Endothelial cell of umbilical vein (primary cell): Measurements from ENCODE around the gene COL5A1. TPM values are rescaled to one million over a fixed set of nuclear protein-coding genes. Genes with fewer than 3 reads are reported as not detected.

ENCODE experiments used
- BruUV-seq: library from RNA; stranded (reverse); fragments of 400-500 nt; replicated peaks from 2 replicates; lab custom pipeline; 2021; lab: Mats Ljungman, UMichigan
- CTCF ChIA-PET: fragments of 300-600, 350-600 bp; sonication (Branson Sonifier 250); formaldehyde crosslinking; loops from one replicate; lab custom pipeline; 2021; ENCODE audit warnings: antibody characterized with exemption, inconsistent platforms; lab: Charles Lee
- POLR2A ChIA-PET: fragments of 300-600, 350-600 bp; sonication (Branson Sonifier 250); formaldehyde crosslinking; loops from one replicate; lab custom pipeline; 2021; ENCODE audit warnings: antibody characterized with exemption, inconsistent platforms; lab: Charles Lee
- DNase-seq: peaks from one replicate; pipeline ENCODE4 v3.0.0-alpha.2; 2011; ENCODE audit warnings: low read depth, low spot score
- FAIRE-seq: peaks from 2 replicates; lab custom pipeline; 2011; peaks lifted over from hg19 to GRCh38; lab: Jason Lieb, UNC
- H2AFZ ChIP-seq: 2 replicates; pipeline ENCODE4 v1.6.0; 2012; ENCODE audit warnings: low read depth, low read length, control low read depth, inconsistent platforms
- H3K27ac ChIP-seq: 2 replicates; pipeline ENCODE4 v1.5.1; 2011; ENCODE audit warnings: low read depth, mild to moderate bottlenecking, control low read depth, low read length, moderate library complexity; ENCODE audit not compliant: insufficient read depth
- H3K27me3 ChIP-seq, 2 experiments: 2 replicates each; pipeline versions ENCODE4 v1.6.0 to v1.6.1; 2011; ENCODE audit warnings: low read length in 2 of 2, mixed read lengths in 1 of 2; ENCODE audit not compliant: control insufficient read depth in 2 of 2, insufficient read depth in 2 of 2
- H3K36me3 ChIP-seq, 2 experiments: 2 replicates in 1 of 2; 3 replicates in 1 of 2; pipeline ENCODE4 v1.5.1; 2011; ENCODE audit warnings: low read length in 2 of 2, mild to moderate bottlenecking in 1 of 2, moderate library complexity in 1 of 2; ENCODE audit not compliant: control insufficient read depth in 2 of 2, insufficient read depth in 2 of 2; ENCODE audit errors: extremely low read depth in 1 of 2
- H3K4me1 ChIP-seq: 3 replicates; pipeline ENCODE4 v1.5.1; 2011; ENCODE audit warnings: mild to moderate bottlenecking, low read length; ENCODE audit not compliant: control insufficient read depth, insufficient read depth; ENCODE audit errors: extremely low read depth
- H3K4me2 ChIP-seq: 2 replicates; pipeline ENCODE4 v1.6.1; 2011; ENCODE audit warnings: low read length, control low read depth, mixed read lengths; ENCODE audit not compliant: insufficient read depth
- H3K4me3 ChIP-seq, 3 experiments: fragments of 200-600 bp in 1 of 3; sonication (generic), shearing (Covaris generic) in 1 of 3; replicated peaks in 1 of 3; 2 replicates each; pipeline ENCODE4 v1.5.1; 2011 to 2016; ENCODE audit warnings: control low read depth in 3 of 3, low read length in 3 of 3, mild to moderate bottlenecking in 2 of 3, inconsistent platforms in 1 of 3, low read depth in 1 of 3, moderate library complexity in 1 of 3; ENCODE audit not compliant: insufficient read depth in 1 of 3
- H3K79me2 ChIP-seq: 2 replicates; pipeline ENCODE4 v1.6.0; 2012; ENCODE audit warnings: low read length, inconsistent platforms; ENCODE audit not compliant: control insufficient read depth, insufficient read depth
- H3K9ac ChIP-seq: replicated peaks from 2 replicates; pipeline ENCODE3; 2011; ENCODE audit warnings: low read length, control low read depth; ENCODE audit not compliant: insufficient read depth; ENCODE audit errors: extremely low read depth
- H3K9me1 ChIP-seq: replicated peaks from 3 replicates; pipeline ENCODE4 v1.6.0; 2011; ENCODE audit warnings: mild to moderate bottlenecking, low read length; ENCODE audit not compliant: control insufficient read depth, insufficient read depth; ENCODE audit errors: extremely low read depth
- H3K9me3 ChIP-seq: replicated peaks from 2 replicates; pipeline ENCODE4 v1.5.1; 2012; ENCODE audit warnings: low read length, inconsistent platforms; ENCODE audit not compliant: control insufficient read depth, insufficient read depth
- H4K20me1 ChIP-seq: replicated peaks from 2 replicates; pipeline ENCODE3; 2011; ENCODE audit warnings: mild to moderate bottlenecking, low read length; ENCODE audit not compliant: control insufficient read depth, insufficient read depth; ENCODE audit errors: extremely low read depth
- CTCF ChIP-seq, 2 donors: IDR thresholded peaks; 1 replicate in 1 of 2; 2 replicates in 1 of 2; pipeline ENCODE4 v1.5.1; 2011; ENCODE audit warnings: low read length in 2 of 2, mild to moderate bottlenecking in 2 of 2, moderate library complexity in 2 of 2, control low read depth in 1 of 2, inconsistent platforms in 1 of 2, low read depth in 1 of 2; ENCODE audit not compliant: insufficient read depth in 1 of 2; ENCODE audit errors: extremely low read depth in 1 of 2
- EZH2 ChIP-seq: IDR thresholded peaks from 2 replicates; pipeline ENCODE4 v1.6.1; 2012; ENCODE audit warnings: borderline replicate concordance, low read depth, mild to moderate bottlenecking, moderate library complexity, low read length, inconsistent platforms; ENCODE audit not compliant: severe bottlenecking
- FOS ChIP-seq: IDR thresholded peaks from 2 replicates; pipeline ENCODE4 v1.6.1; 2011; ENCODE audit warnings: mild to moderate bottlenecking, low read length, moderate library complexity, borderline replicate concordance; ENCODE audit not compliant: insufficient read depth
- GATA2 ChIP-seq: IDR thresholded peaks from 2 replicates; pipeline ENCODE4 v1.7.0; 2011; ENCODE audit warnings: low read depth, mild to moderate bottlenecking, moderate library complexity, mixed read lengths, low read length; ENCODE audit not compliant: insufficient read length, insufficient read depth
- JUN ChIP-seq: IDR thresholded peaks from 2 replicates; pipeline ENCODE4 v1.6.1; 2011; ENCODE audit warnings: borderline replicate concordance, low read depth; ENCODE audit not compliant: insufficient read length, insufficient read depth
- MAX ChIP-seq: IDR thresholded peaks from 2 replicates; pipeline ENCODE4 v1.6.1; 2011; ENCODE audit not compliant: insufficient read depth, insufficient read length
- MYC ChIP-seq: IDR thresholded peaks from one replicate; pipeline ENCODE4 v1.6.1; 2011; ENCODE audit warnings: mild to moderate bottlenecking, low read depth, low read length
- POLR2A ChIP-seq: IDR thresholded peaks from 2 replicates; pipeline ENCODE4 v1.6.1; 2012; ENCODE audit warnings: low read depth, mild to moderate bottlenecking, control low read depth, low read length
- POLR2AphosphoS5 ChIP-seq: IDR thresholded peaks from 2 replicates; pipeline ENCODE4 v1.6.1; 2012; ENCODE audit warnings: low read depth, mild to moderate bottlenecking, control low read depth, low read length, moderate library complexity; ENCODE audit not compliant: insufficient read depth
- dilution Hi-C: fragments of 300-500 bp; cut with MboI; formaldehyde crosslinking; loops from one replicate; pipeline ENCODE4 v1.15.0; 2019; ENCODE audit warnings: low sequenced_read_pairs; ENCODE audit not compliant: extremely low pct_ligation_motif_present
- intact Hi-C: fragments of 100-400 bp; cut with micrococcal nuclease; formaldehyde crosslinking; loops from one replicate; pipeline ENCODE4 v1.10.0; 2022
- polyA plus RNA-seq, 4 experiments: library from polyadenylated mRNA; depleted of rRNA in 3 of 4; stranded (reverse) in 3 of 4; unstranded in 1 of 4; fragments of >200 nt; gene quantifications; 2 replicates each; pipeline versions ENCODE4 v1.2.1 to v1.2.3, GENCODE V29; 2011 to 2012; ENCODE audit warnings: missing spikeins in 1 of 4
- total RNA-seq: library from RNA; stranded (reverse); gene quantifications from 2 replicates; pipeline ENCODE4 v1.2.3, GENCODE V29; 2021

COL5A1 gene
- total and polyA plus RNA-seq, 2 donors (not counting 3 experiments of a cell fraction or from before 2014, with no cell fraction given) = 97.4 to 175 TPM

DNA sequence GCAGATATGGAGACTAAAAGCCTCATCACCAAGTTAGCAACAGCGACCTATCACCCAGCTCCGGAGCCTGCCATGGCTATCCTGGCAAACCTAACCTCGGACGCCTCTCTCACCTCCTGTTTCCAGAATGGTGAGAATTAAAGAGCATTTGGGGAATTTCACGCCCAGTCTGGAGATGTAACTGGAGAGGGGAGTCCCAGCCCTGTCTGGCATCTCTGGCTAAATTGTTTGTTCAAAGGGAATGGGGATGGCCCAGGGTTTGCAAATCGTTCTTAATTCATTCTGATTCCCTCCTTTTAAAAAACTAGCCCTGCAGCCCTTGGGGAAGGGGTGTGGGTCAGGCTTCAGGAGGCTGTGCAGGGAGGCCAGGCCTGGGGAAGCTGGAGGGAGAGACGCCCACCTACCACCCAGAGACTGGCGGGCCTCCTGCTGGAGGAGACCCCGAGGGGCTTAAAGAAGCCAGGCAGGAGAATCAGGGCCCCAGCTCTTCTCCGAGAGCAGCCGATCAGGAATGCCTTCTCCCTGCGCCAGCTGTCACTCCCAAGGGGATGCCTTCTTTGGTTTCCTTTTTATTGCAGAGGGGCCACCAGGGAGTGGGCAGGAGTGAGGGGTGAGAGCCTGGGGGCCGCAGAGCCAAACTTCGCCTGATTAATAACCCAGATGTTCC, 964 bp upstream of the COL5A1 start:
- Histone ChIP-seq H3K27ac (peak overlapping the region; percentile 43), H3K9me3 (no peaks in the 10 kb centered on the region), H3K9ac (peak overlapping the region; percentile 63), H3K4me3 (peak overlapping the region in 2 of 3 experiments; percentile 31 to 50), H3K27me3 (no peaks in the 10 kb centered on the region), H3K36me3 (no peaks in the 10 kb centered on the region), H3K4me1 (peaks cover 24% of the 10 kb centered on the region), H4K20me1 (no peaks in the 10 kb centered on the region), H3K79me2 (peaks cover 27% of the 10 kb centered on the region), H3K4me2 (peak overlapping the region; percentile 88), H3K9me1 (no peaks in the 10 kb centered on the region), H2AFZ (peak overlapping the region; percentile 87)
- TF ChIP-seq EZH2 (no peak), POLR2AphosphoS5 (no peak), CTCF (IDR thresholded peaks at IDR 0.05; ENCODE audit: extremely low read depth in 1 of 2, insufficient read depth in 1 of 2, low read depth in 1 of 2, low read length in 2 of 2) (no peak), GATA2 (no peak), FOS (no peak), MYC (no peak), MAX (no peak), POLR2A (no peak), JUN (no peak)
- no peak for DNase-seq
- POLR2A ChIA-PET = no interaction called here
- FAIRE-seq = no peak
- CTCF ChIA-PET = interaction anchor here (0.7 to 2.2 kb wide), 8 partner anchors 13 to 191 kb away, joined by 3 to 9 read pairs (median 4); no protein-coding TSS in a partner anchor
- dilution Hi-C loops = no loop called here
- BruUV-seq = TSS peak; percentile 45
- intact Hi-C loops = loop anchor here (1.0 to 5.0 kb wide), 6 partner anchors 15 to 318 kb away; no protein-coding TSS in a partner anchor
